WTC11 (cell line): ENCODE measurements around the gene BTD. TPM values are rescaled to one million over a fixed set of nuclear protein-coding genes. Genes with fewer than 3 reads are reported as not detected.
A peak's percentile ranks its signal among the peaks of the same experiment; 100 is the strongest.

Source experiments
- ATAC-seq: fragments of 200-7000 bp; cut with Tn5 transposase; 2 replicates; pipeline ENCODE4 v1.10.0; 2021; ENCODE audit warnings: mild to moderate bottlenecking, moderate library complexity
- CTCF ChIA-PET: fragments of 300-600 bp; sonication (Branson Sonifier 250); formaldehyde crosslinking; loops from one replicate; lab custom pipeline; 2021; ENCODE audit warnings: antibody characterized with exemption; lab: Charles Lee
- POLR2A ChIA-PET: fragments of 350-600 bp; sonication (Branson Sonifier 250); formaldehyde crosslinking; loops from one replicate; lab custom pipeline; 2021; ENCODE audit warnings: antibody characterized with exemption; lab: Charles Lee
- DNase-seq: peaks from one replicate; pipeline ENCODE4 v3.0.0; 2021; ENCODE audit warnings: low spot score
- H3K27ac Mint-ChIP-seq: 2 replicates; pipeline ENCODE4 v1.8.0; 2021; ENCODE audit warnings: mixed read lengths
- H3K27me3 Mint-ChIP-seq: 2 replicates; pipeline ENCODE4 v1.8.0; 2021; ENCODE audit warnings: low read depth, mild to moderate bottlenecking, moderate library complexity, mixed read lengths
- H3K36me3 Mint-ChIP-seq: 2 replicates; pipeline ENCODE4 v1.8.0; 2021; ENCODE audit warnings: mixed read lengths
- H3K4me1 Mint-ChIP-seq: 2 replicates; pipeline ENCODE4 v1.8.0; 2022; ENCODE audit warnings: mixed read lengths
- H3K4me3 Mint-ChIP-seq: 2 replicates; pipeline ENCODE4 v1.8.0; 2021; ENCODE audit warnings: mild to moderate bottlenecking, moderate library complexity, mixed read lengths
- H3K9me3 Mint-ChIP-seq: 2 replicates; pipeline ENCODE4 v1.8.0; 2021; ENCODE audit warnings: mixed read lengths
- ARID4B ChIP-seq: sonication (generic); formaldehyde crosslinking; IDR thresholded peaks from 2 replicates; pipeline ENCODE4 v1.8.0; 2023; ENCODE audit warnings: missing genetic modification reagents, mild to moderate bottlenecking, borderline replicate concordance
- ATF1 ChIP-seq: sonication (generic); formaldehyde crosslinking; IDR thresholded peaks from 2 replicates; pipeline ENCODE4 v1.8.1; 2023; ENCODE audit warnings: mild to moderate bottlenecking, moderate library complexity, missing genetic modification reagents
- E2F1 ChIP-seq: sonication (generic); formaldehyde crosslinking; IDR thresholded peaks from 2 replicates; pipeline ENCODE4 v1.8.0; 2022; ENCODE audit warnings: mild to moderate bottlenecking, missing genetic modification reagents
- ETV6 ChIP-seq: sonication (generic); formaldehyde crosslinking; IDR thresholded peaks from 2 replicates; pipeline ENCODE4 v1.8.1; 2022; ENCODE audit warnings: mild to moderate bottlenecking, missing genetic modification reagents
- GRHL2 ChIP-seq: fragments of 250-450 bp; sonication (Bioruptor Pico); IDR thresholded peaks from 2 replicates; pipeline ENCODE4 v1.8.0; 2022; ENCODE audit warnings: mild to moderate bottlenecking, moderate library complexity; ENCODE audit not compliant: insufficient replicate concordance, severe bottlenecking
- GTF2I ChIP-seq: fragments of 250-450 bp; sonication (Bioruptor Pico); conservative IDR thresholded peaks from 2 replicates; pipeline ENCODE4 v1.4.0; 2021; ENCODE audit warnings: mild to moderate bottlenecking
- NFYB ChIP-seq: sonication (generic); formaldehyde crosslinking; conservative IDR thresholded peaks from 2 replicates; pipeline ENCODE4 v1.8.0; 2022; ENCODE audit warnings: low read depth, missing genetic modification reagents
- NR1H2 ChIP-seq: sonication (generic); formaldehyde crosslinking; IDR thresholded peaks from 2 replicates; pipeline ENCODE4 v1.9.0; 2021; ENCODE audit warnings: mild to moderate bottlenecking, moderate library complexity, missing genetic modification reagents
- ZNF263 ChIP-seq: sonication (generic); formaldehyde crosslinking; IDR thresholded peaks from 2 replicates; pipeline ENCODE4 v1.8.1; 2022; ENCODE audit warnings: low read depth, mild to moderate bottlenecking, moderate library complexity, missing genetic modification reagents
- ZNF317 ChIP-seq: sonication (generic); formaldehyde crosslinking; IDR thresholded peaks from 2 replicates; pipeline ENCODE4 v1.8.1; 2023; ENCODE audit warnings: low read depth, mild to moderate bottlenecking, moderate library complexity, missing genetic modification reagents, borderline replicate concordance
- total RNA-seq: library from RNA; stranded (reverse); gene quantifications from 3 replicates; pipeline ENCODE4 v1.2.3, GENCODE V29; 2021
- TF ChIP-seq, protein P1 (sequence below): sonication (generic); formaldehyde crosslinking; IDR thresholded peaks from 2 replicates; pipeline ENCODE4 v1.8.0; 2023; ENCODE audit warnings: missing genetic modification reagents
- TF ChIP-seq, protein P2 (sequence below): fragments of 250-450 bp; sonication (Bioruptor Pico); IDR thresholded peaks from 2 replicates; pipeline ENCODE4 v1.9.0; 2021; ENCODE audit warnings: mild to moderate bottlenecking
- TF ChIP-seq, protein P3 (sequence below): fragments of 250-450 bp; sonication (Bioruptor Pico); IDR thresholded peaks from 2 replicates; pipeline ENCODE4 v1.9.0; 2021; ENCODE audit warnings: moderate library complexity, mild to moderate bottlenecking, inconsistent platforms, borderline replicate concordance
- TF ChIP-seq, protein P4 (sequence below): sonication (generic); formaldehyde crosslinking; IDR thresholded peaks from 2 replicates; pipeline ENCODE4 v1.8.1; 2023; ENCODE audit warnings: mild to moderate bottlenecking, missing genetic modification reagents

Gene BTD
- total RNA-seq, 1 experiment from 2014 or later = 18.5 TPM

GRCh38 chr3:15653321-15653720, 51.8 kb downstream of the BTD start (continued):
- TF ChIP-seq, protein P1, sequence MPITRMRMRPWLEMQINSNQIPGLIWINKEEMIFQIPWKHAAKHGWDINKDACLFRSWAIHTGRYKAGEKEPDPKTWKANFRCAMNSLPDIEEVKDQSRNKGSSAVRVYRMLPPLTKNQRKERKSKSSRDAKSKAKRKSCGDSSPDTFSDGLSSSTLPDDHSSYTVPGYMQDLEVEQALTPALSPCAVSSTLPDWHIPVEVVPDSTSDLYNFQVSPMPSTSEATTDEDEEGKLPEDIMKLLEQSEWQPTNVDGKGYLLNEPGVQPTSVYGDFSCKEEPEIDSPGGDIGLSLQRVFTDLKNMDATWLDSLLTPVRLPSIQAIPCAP (CRISPR knock-in tag) = no peak
- TF ChIP-seq NR1H2 (CRISPR knock-in tag) (no peak), ARID4B (CRISPR knock-in tag) (no peak)

- peaks cover 24% of the 10 kb centered on the region for H3K36me3 Mint-ChIP-seq
- no peaks in the 10 kb centered on the region; the same call in 1 of the 2 replicates for H3K27me3 Mint-ChIP-seq
- POLR2A ChIA-PET = interaction anchor here (0.7 kb wide), 1 partner anchor 1447 kb away, joined by 4 read pairs; no protein-coding TSS in a partner anchor
- TF ChIP-seq ZNF263 (CRISPR knock-in tag) = no peak
- no peak for TF ChIP-seq ARID4B (CRISPR knock-in tag)
- no peak for TF ChIP-seq ZNF317 (CRISPR knock-in tag)
- no peak for TF ChIP-seq ATF1 (CRISPR knock-in tag)
- TF ChIP-seq, protein P2, sequence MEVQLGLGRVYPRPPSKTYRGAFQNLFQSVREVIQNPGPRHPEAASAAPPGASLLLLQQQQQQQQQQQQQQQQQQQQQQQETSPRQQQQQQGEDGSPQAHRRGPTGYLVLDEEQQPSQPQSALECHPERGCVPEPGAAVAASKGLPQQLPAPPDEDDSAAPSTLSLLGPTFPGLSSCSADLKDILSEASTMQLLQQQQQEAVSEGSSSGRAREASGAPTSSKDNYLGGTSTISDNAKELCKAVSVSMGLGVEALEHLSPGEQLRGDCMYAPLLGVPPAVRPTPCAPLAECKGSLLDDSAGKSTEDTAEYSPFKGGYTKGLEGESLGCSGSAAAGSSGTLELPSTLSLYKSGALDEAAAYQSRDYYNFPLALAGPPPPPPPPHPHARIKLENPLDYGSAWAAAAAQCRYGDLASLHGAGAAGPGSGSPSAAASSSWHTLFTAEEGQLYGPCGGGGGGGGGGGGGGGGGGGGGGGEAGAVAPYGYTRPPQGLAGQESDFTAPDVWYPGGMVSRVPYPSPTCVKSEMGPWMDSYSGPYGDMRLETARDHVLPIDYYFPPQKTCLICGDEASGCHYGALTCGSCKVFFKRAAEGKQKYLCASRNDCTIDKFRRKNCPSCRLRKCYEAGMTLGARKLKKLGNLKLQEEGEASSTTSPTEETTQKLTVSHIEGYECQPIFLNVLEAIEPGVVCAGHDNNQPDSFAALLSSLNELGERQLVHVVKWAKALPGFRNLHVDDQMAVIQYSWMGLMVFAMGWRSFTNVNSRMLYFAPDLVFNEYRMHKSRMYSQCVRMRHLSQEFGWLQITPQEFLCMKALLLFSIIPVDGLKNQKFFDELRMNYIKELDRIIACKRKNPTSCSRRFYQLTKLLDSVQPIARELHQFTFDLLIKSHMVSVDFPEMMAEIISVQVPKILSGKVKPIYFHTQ (CRISPR knock-in tag) = no peak
- TF ChIP-seq, protein P3, sequence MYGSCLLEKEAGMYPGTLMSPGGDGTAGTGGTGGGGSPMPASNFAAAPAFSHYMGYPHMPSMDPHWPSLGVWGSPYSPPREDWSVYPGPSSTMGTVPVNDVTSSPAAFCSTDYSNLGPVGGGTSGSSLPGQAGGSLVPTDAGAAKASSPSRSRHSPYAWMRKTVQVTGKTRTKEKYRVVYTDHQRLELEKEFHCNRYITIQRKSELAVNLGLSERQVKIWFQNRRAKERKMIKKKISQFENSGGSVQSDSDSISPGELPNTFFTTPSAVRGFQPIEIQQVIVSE (CRISPR knock-in tag) = no peak
- TF ChIP-seq NFYB (CRISPR knock-in tag) = no peak
- TF ChIP-seq GRHL2 (CRISPR knock-in tag) = no peak
- no peak for TF ChIP-seq ETV6
- TF ChIP-seq E2F1 (CRISPR knock-in tag) = no peak
- TF ChIP-seq, protein P4, sequence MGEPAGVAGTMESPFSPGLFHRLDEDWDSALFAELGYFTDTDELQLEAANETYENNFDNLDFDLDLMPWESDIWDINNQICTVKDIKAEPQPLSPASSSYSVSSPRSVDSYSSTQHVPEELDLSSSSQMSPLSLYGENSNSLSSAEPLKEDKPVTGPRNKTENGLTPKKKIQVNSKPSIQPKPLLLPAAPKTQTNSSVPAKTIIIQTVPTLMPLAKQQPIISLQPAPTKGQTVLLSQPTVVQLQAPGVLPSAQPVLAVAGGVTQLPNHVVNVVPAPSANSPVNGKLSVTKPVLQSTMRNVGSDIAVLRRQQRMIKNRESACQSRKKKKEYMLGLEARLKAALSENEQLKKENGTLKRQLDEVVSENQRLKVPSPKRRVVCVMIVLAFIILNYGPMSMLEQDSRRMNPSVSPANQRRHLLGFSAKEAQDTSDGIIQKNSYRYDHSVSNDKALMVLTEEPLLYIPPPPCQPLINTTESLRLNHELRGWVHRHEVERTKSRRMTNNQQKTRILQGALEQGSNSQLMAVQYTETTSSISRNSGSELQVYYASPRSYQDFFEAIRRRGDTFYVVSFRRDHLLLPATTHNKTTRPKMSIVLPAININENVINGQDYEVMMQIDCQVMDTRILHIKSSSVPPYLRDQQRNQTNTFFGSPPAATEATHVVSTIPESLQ (CRISPR knock-in tag) = no peak
- TF ChIP-seq GTF2I (CRISPR knock-in tag) = no peak
- H3K27ac Mint-ChIP-seq = no peak overlapping the region
- H3K9me3 Mint-ChIP-seq = peaks cover 35% of the 10 kb centered on the region
- peak; percentile 55 for ATAC-seq
- CTCF ChIA-PET = no interaction called here
- H3K4me1 Mint-ChIP-seq = peaks cover 18% of the 10 kb centered on the region
- no peak overlapping the region for H3K4me3 Mint-ChIP-seq
- DNase-seq = no peak
These were observed 52.6 kb downstream of the BTD start for GRCh38 chr3:15654127-15654526.
